ENCODE measurements around the gene HOXA9.

The HOXA9 gene

GRCh38 chr7:27165089-27165995, at the start of gene HOXA9:
Gene HOXA9 (minus strand): TSS chr7:27165537. CDS start chr7:27165457, 80 bp downstream.
- peak; percentile 91 for DNase-seq (ENCODE audit: low spot score)

GRCh38 chr7:27214239-27214950, 49.1 kb upstream of the HOXA9 start:
- no peak for DNase-seq (ENCODE audit: low spot score)

- no peak for DNase-seq (ENCODE audit: low spot score)
These were observed 48.3 kb upstream of the HOXA9 start for GRCh38 chr7:27213433-27214238.

GRCh38 chr7:27212497-27213432, 47.4 kb upstream of the HOXA9 start:
- no peak for DNase-seq (ENCODE audit: low spot score)

- DNase-seq (ENCODE audit: low spot score), result no peak
These were observed 46.4 kb upstream of the HOXA9 start for GRCh38 chr7:27211764-27212204.

GRCh38 chr7:27211084-27211446, 45.7 kb upstream of the HOXA9 start:
- no peak for DNase-seq (ENCODE audit: low spot score)

- peak; percentile 83 for DNase-seq (ENCODE audit: low spot score)
These were observed 45.2 kb upstream of the HOXA9 start for GRCh38 chr7:27210441-27211083.

GRCh38 chr7:27209933-27210440, 44.6 kb upstream of the HOXA9 start:
- DNase-seq (ENCODE audit: low spot score), result no peak

- no peak for DNase-seq (ENCODE audit: low spot score)
These were observed 43.7 kb upstream of the HOXA9 start for GRCh38 chr7:27208998-27209397.

GRCh38 chr7:27207348-27207985, 42.1 kb upstream of the HOXA9 start:
- DNase-seq (ENCODE audit: low spot score), result no peak

- DNase-seq (ENCODE audit: low spot score), result no peak
These were observed 40.3 kb upstream of the HOXA9 start for GRCh38 chr7:27205325-27206280.

GRCh38 chr7:27204851-27205322, 39.5 kb upstream of the HOXA9 start:
- DNase-seq (ENCODE audit: low spot score), result no peak

GRCh38 chr7:27203964-27204594, 38.7 kb upstream of the HOXA9 start:
- DNase-seq (ENCODE audit: low spot score), result no peak

GRCh38 chr7:27203365-27203953, 38.1 kb upstream of the HOXA9 start:
- peak; percentile 55 for DNase-seq (ENCODE audit: low spot score)

GRCh38 chr7:27202862-27203134, 37.5 kb upstream of the HOXA9 start:
- peak; percentile 30 for DNase-seq (ENCODE audit: low spot score)

GRCh38 chr7:27202018-27202861, 36.9 kb upstream of the HOXA9 start:
- DNase-seq (ENCODE audit: low spot score), result peak; percentile 63

- no peak for DNase-seq (ENCODE audit: low spot score)
These were observed 36.3 kb upstream of the HOXA9 start for GRCh38 chr7:27201580-27202017.

All from left forelimb (tissue), 1 donor.